Stimulated activated CD4-positive, alpha-beta T cell treated with anti-CD3 and anti-CD28 coated beads, Interleukin-4, amount 100 ng/mL, for 24 hours (primary cell): ENCODE measurements around the gene C11orf71.

Experiments
- DNase-seq: peaks from one replicate; pipeline ENCODE4 v3.0.0-alpha.2; 2020

Gene C11orf71, protein sequence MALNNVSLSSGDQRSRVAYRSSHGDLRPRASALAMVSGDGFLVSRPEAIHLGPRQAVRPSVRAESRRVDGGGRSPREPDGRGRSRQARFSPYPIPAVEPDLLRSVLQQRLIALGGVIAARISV

DNA sequence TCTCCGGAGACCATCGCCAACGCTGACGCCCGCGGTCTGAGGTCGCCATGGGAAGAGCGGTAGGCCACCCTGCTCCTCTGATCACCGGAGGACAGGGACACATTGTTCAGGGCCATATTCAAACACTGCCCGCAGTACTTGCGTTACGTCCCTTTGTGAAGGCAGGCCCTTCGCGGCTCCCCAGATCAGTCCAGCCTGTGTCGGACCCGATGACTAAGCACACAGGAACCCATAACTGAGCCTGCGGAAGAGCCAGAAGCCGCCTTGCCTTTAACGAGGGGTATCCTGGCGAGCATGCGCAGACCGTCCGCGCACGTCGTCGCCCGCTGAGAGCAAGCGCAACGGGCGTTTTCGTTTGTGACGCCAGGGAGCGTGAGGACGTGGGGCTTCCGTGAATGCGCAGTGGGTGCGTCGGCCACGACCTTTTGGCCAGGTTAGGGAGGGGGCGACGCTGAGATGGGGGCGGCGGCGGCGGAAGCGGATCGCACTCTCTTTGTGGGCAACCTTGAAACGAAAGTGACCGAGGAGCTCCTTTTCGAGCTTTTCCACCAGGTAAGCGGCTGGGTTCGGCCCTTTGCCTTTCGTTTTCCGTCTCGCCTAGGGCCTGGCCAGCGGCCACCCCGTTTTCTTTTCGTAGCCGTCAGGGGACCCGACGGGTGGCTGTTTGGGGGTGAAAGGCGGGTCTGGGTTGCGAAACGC is at the start of gene C11orf71, which contains the start of gene RBM7:
Gene C11orf71, minus strand, starts transcription at position 296 of the 699 bp plus-strand sequence. Its CDS starts 180 bp downstream, at position 116.
Gene RBM7, plus strand, starts transcription at position 451 of the 699 bp plus-strand sequence. Its CDS starts 6 bp downstream, at position 457.
- DNase-seq, result peak; percentile 99

DNA sequence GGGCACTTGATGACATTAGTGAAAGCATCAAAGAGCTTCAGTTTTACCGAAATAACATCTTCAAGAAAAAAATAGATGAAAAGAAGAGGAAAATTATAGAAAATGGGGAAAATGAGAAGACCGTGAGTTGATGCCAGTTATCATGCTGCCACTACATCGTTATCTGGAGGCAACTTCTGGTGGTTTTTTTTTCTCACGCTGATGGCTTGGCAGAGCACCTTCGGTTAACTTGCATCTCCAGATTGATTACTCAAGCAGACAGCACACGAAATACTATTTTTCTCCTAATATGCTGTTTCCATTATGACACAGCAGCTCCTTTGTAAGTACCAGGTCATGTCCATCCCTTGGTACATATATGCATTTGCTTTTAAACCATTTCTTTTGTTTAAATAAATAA is 49.5 kb upstream of the C11orf71 start:
- DNase-seq, result no peak

DNA sequence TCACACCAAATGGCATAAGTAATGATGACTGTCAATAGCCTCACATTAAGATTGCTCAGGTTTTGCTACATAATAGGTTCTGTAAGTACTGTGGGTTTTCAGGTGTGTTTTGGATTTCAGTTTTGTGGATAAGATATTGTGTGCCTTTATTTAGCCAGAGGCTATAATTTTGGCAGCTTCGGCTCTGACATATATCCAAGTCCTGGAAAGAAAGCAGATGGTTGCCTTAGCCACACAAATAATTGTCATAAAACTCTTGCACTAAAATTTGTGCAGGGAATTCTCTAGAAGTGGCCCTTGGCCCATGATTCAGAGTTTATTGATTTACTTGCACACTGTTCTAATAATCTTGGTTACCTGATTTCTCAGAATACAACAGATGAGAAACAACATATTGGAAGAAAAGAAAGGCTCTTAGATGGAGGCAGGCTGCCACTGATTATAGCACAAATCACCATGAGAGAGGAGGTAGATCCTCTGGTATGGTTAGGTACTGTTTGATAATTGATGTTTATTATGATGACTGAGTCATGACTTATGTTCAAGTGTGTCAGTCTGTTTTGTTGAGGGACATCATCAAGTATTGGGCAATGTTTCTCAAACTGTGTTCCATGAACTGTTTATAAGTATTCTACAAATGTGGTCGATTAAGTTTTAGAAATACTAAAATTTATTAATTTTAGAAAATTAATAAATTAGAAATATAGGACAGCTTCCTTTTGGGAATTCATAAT is 48.6 kb upstream of the C11orf71 start:
- DNase-seq, result no peak

DNA sequence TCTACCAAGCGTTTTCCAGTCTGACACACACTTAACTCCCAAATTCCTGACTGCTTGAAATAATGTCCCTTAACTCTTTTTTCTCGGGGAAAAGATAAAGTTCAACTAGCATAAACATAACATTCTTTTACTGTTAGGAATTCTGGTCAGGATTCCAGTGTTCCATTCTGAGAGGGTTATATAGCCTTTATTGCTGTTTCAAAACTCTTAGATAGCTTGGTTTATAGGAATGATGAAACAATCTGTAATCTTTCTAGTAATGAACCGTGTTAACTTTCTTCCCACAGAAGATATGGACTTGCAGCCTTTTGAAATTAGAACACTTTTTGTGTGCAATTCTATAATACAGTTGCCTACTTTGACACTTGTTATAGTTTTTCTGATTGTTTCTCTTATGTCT is 47.6 kb upstream of the C11orf71 start:
- DNase-seq, result no peak

DNA sequence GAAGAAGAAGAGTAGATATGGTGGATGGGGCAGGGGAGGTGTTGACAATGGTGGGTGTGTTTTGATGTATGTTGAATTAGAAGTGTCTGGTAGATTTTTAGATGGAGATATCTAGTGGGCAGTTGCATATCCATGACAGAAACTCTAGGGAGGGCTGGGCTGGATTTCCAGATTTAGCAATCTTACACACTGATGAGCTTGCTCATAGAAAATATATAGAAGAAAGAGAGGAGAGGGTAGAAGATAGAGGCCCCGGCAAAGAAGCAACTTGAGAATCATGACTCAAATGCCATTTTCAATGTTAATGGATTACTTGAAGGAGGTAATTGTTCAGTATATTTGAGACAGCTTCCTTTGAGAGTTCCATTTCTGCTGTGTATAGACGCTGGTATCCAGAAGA is 47.1 kb upstream of the C11orf71 start:
- no peak for DNase-seq

DNA sequence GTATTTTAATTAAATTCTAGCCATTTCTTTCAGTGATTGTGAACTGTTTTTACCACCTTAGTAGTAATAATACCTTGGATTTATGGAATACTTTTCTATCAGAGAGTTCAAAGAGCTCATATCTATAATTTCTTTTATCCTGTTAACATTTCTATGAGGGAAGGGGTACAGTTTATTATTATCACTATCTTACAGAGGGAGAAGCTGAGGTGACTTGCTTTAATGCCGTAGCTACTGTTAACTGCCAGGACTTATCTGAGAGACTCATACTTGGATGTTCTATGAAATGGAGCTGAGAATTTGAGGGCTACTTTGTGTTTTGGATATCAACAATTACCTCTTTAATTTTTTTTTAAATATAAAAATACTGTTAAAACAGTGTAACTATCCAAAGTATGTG is 42.2 kb upstream of the C11orf71 start:
- no peak for DNase-seq

DNA sequence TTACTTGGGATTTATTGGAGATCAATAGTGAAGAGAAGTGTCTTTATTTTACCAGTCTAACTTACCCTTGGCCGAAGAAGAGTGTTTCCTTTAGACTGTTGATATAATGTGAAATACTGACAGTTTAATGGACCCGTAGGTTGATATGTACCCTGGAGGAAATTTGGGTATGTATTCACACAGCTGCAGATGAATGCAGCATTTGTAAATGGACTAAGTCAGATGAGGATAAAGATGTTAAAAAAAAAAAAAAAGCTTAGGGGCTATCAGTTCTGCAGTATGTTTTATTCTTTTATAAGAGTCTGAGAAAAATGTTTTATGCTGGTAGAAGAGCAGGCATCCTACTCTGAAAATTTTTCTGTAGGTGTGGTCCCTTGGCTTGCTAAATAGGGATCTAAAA is 41.6 kb upstream of the C11orf71 start:
- no peak for DNase-seq

DNA sequence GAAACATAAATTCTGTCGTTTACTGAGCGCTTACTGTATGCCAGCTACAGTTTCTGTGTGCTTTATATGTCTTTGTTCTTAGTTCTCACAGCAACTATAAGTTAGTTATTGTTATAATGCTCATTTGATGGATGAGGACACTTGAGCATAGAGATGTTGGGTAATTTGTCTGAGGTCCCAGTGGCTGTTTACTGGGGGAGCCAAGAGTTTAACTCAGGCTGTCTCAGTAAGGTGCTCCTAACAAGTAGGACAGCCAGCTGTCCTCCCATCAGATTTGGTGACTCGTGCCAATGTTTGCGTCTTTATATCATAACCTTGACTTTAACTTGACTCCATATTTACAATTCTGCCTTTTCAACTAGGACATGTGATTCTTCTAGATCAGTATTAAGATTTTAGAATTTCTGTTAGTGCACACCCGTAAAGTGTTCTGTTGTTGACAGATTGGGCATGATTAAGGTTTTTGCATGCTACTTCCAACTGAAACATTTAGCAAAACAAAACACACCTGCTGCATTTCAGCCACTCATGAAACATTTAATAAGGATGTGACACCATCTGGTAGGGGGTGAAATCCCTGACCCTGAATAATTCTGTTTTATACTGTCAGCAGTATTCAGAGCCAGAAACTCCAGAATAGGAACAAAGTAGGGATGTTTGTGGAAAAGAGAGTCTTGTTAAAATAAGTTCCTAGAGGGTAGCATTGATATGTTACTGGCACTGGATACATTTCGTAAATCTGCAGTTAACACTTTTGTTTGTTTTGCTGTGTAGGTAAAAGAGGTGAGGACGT is 40.9 kb upstream of the C11orf71 start:
- no peak for DNase-seq

DNA sequence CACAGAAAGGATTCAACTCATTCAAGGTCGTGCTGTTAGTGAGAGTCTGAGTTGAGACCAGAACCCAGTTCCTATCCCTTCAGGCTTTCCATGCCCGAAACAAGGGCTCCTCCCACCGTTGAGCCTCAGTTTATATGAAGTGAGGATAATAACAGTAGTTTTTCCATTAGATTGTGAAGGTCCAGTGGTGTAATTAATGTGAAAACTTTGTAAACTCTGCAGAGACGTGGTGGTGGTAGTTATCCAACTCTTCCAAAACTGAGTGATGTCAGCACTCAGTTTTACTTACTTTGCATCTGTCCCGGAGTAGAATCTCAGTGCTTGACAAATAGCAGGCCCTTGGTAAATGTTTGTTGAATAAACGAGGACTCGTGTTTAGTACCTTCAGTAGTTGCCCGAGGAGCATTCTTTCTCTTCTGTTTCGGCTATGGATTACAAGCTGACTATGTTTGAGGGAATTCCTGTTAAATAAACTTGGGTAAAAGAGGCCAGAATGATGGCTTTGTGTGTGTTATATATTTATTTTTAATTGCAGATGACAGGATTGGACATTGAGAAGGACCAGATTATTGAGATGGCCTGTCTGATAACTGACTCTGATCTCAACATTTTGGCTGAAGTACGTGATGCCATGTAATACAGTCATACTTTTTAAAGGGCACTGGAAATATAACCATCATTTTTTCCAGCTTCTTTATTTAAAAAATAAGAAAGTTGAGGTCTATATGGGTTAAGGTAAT is 40.0 kb upstream of the C11orf71 start:
- DNase-seq, result no peak

DNA sequence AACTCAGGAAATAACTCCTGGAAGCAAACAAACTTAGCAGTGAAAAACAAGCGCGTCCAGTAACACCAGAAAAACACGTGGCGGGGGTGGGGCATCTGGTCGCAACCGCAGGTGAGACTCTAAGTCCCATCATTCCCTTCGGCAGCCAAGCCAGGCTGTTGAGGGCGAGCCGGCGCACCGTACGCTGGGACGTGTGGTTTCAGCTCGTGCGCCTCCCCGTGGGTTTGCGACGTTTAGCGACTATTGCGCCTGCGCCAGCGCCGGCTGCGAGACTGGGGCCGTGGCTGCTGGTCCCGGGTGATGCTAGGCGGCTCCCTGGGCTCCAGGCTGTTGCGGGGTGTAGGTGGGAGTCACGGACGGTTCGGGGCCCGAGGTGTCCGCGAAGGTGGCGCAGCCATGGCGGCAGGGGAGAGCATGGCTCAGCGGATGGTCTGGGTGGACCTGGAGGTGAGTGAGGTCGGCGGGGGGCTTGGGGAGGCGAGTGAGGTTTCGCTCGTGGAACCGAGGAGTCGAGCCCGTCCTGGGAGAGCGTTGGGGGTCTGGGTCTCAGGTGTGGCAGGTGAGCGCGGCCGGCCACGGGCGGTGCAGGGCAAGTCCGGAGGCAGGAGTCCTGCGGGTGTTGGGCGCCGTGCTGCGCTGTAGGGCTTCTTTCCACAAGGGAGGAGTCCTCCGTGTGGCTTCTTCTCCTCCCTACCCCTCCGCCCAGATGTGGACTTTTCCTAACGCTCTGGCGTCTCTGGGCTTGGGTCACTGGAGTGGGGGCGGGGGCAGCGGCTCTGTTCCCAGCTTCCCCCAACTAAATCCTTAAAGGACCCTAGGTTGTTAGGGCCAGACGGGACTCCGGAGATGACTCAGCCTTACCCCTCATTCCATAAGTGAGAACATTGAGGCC is 39.2 kb upstream of the C11orf71 start, which contains the start of gene REXO2:
Gene REXO2, plus strand, starts transcription at position 239 of the 892 bp plus-strand sequence. Its CDS starts 62 bp downstream, at position 301.
- peak; percentile 95 for DNase-seq

DNA sequence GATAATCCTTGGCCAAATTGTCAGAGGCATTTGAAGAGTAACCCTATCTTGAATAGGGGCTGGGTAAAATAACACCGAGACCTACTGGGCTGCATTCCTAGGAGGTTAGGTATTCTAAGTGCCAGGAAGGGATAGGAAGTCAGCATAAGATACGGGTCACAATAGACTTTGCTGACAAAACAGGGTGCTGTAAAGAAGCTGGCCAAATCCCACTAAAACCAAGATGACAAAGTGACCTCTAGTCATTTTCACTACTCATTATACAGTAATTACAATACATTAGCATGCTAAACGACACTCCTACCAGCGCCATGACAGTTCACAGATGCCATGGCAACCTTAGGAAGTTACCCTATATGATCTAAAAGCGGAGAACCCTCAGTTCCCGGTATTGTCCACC is 38.0 kb upstream of the C11orf71 start:
- no peak for DNase-seq

DNA sequence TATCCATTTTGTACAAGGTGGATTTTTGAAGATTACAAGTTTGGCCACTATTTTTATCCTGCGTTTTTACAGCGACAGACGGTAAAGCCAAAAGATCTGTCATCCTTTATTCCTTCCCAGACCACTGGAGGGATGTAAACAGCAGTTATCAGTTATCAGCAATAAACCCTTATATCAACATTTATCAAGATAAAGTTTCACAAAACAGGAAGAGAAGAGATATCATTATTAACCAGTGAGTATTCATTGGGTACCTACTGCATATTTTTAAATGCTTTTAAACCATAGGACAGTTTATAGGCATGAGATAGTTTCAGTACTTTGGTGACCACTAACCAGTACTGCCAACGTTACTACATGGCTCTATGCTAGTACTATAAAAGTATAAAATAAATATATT is 33.1 kb upstream of the C11orf71 start:
- no peak for DNase-seq

DNA sequence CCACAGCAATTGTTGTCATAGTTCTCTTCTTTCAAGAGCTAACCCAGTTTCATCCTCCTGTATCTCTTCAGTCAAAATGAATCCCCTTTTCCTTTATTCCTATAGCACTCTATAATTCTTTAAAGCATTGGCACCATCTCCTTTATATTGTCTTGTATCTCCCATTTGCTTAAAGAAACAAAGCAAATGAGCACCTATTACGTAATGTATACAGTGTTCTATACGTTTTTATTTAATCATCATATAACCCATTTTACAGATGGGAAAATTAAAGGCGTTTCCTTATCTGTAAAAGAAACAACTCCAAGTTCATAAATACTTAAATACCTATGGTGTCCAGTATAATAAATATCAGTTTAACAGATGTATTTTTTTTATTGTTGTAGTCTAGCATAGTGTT is 32.6 kb upstream of the C11orf71 start:
- DNase-seq, result no peak

DNA sequence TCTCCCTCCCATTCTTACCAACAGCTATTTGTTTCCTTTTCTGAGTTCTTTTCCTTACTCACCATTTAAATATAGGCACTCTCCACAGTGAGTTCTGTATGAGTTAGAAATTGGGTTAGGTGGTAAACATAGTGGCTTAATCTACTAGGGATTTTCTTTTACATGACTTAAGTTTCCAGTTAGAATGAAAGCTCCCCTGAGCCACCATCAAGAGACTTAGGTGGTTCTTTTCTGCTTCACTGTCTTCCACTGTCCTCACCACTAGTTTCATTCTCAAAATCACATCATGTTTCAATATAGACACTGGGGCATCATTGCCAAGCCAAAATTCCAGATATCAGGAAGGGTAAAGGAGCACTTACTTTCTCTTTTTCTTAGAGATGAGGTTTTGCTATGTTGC is 30.0 kb upstream of the C11orf71 start:
- DNase-seq, result no peak

DNA sequence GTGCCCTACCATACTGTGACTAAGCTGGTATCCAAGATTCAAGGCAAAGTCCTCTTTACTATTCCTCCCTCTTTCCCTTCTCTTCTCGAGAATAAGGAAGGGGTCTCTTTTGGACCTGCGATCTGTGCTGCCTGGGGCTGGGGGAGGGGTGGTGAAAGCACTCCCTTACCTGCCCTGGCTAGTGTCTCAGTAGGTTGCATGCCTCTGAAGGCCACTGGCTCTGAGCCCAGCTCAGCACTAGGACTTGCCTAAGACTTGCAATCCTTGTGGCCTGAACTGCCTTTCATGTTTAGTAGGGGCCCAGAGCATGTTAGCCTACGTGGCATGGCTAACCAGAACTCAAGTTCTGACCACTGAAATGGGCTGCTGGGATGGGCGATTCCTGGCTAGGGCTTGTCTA is 26.0 kb upstream of the C11orf71 start:
- no peak for DNase-seq

DNA sequence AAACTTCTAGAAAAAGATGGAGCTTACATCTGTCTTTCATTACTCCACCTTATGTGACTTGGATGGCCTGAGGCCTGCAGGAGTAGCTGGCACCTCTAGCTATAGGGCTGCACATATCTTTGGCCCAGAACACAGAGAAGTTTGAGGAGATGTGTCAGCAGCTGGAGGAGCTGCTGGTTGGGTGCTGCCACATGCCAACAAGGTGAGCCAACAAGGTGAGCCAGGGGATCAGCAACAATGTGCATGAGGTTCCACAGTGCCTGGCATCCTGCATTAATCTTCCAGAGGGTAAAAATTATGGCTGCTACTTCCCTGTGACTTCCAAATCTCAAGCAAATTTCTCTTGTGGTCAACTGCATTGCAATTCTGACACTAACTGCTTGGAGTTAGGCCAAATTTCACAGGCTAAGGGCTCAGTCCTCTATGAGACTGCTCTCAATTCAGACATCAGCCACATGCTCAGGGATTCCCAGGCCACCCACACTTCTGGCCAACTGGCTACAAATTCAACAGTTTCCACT is 16.2 kb upstream of the C11orf71 start:
- no peak for DNase-seq

DNA sequence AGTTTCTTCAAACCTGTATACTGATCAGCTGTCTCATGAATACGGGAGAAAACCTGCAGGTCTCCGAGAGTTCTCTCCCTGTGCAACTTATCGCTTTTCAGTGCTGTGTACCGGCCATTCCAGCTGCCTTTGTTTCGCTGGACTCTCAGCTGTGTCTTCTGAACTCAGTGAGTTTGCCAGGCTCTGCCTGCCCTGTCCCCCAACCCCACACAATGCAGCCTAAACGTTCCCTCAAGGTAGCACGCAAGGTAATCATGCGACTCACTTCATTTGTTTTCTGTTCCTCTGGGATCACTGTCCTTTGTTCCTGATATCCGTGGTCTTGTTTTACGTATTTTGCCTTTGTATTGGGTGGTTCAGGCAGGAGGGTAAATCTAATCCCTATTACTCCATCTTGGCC is 13.6 kb upstream of the C11orf71 start:
- no peak for DNase-seq

DNA sequence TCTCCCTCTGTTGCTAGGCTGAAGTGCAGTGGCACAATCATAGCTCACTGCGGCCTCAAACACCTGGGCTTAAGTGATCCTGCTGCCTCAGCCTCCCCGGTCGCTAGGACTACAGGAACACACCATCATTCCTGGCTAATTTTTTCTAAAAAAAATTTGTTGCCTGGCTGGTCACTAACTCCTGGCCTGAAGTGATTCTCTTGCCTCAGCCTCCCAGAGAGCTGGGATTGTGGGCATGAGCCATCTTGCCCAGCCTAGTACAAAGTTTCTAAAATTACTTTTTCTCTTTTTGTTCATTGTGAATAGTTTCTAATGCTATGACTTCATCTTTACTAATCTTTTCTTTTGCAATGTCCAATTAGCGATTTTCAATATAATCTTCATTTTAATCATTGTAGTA is 12.6 kb upstream of the C11orf71 start:
- no peak for DNase-seq

DNA sequence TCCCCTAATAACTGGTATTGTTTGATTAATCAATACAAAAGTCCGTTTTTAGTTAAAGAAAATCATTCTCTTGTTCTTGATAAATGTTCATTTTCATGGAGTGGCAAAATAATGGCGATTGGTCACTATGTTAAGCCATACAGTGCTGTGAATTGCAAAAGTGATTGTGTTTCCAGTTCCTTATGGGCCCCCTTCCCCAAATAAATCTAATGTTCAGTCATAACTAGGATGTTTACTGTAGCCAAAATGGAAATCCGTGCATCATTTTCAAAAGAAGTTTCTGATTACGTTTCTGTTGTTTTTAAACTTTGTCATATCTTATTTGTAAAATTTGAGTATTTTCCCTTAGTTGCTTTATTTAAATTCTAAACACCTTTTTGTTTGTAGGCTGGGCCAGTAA is 1.0 kb upstream of the C11orf71 start:
- no peak for DNase-seq

DNA sequence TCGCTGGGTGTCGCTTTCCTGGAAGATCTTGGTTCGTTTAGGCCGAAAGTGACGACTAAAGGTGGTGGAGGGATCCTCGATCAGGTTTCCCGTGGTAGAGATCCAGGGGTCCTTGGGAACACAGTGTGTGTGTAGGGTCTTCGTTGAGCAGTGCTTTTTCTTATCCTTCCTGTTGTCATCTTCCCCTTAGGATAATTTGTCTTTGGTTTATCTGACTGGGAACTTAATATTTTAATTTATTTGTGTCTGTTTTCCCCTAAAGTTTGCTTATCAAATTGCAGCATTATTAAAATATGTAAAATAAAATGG is 558 bp upstream of the C11orf71 start:
- no peak for DNase-seq

DNA sequence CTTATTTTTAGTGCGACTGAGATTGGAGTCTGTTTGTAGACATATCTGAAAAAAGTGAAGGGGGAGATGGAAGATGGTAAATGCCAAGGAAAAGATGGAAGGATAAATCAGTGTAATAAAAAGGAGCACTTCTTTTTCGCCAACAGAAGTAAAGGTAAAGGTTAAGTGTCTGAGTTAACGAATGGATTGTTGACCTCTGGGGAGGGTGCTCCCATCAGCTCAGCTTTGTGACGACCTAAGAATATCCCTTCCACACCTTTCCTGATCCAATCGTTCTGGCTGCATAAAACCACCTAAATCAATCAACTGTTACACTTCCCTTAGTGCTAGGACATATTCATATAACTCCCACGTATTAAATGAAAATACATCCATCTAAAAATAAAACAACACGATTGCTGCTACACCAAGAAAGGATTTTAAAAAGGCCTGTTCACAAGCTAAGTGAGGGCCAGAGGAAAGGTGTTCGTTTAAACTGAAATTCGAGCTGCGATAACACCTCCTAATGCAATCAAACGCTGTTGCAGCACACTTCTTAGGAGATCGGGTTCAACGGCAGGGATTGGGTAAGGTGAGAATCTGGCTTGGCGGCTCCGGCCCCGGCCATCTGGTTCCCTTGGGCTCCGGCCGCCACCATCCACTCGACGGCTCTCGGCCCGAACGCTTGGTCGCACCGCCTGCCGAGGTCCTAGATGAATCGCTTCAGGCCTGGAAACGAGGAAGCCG is 658 bp downstream of the C11orf71 start:
- DNase-seq, result no peak
